GM19438 (cell line): ENCODE results near the gene NKX1-2.

ENCODE experiments used
- ATAC-seq: cut with Tn5 transposase; IDR thresholded peaks from one replicate; pipeline ENCODE4 v1.9.1; 2021; ENCODE audit warnings: low read depth; ENCODE audit not compliant: unreplicated experiment

NKX1-2 gene

GRCh38 chr10:124450012-124450782 is at the start of gene NKX1-2:
NKX1-2 (minus strand) TSS chr10:124450035; CDS start chr10:124449943, 92 bp downstream.
- ATAC-seq: no peak

GRCh38 chr10:124498056-124498455 is 48.2 kb upstream of the NKX1-2 start:
- no peak for ATAC-seq

- ATAC-seq: no peak
Measured at GRCh38 chr10:124497196-124497881, 47.5 kb upstream of the NKX1-2 start.

GRCh38 chr10:124496620-124497019 is 46.8 kb upstream of the NKX1-2 start:
- ATAC-seq: no peak

GRCh38 chr10:124496150-124496549 is 46.3 kb upstream of the NKX1-2 start:
- ATAC-seq: no peak

- no peak for ATAC-seq
Measured at GRCh38 chr10:124495725-124496124, 45.9 kb upstream of the NKX1-2 start.

- no peak for ATAC-seq
Measured at GRCh38 chr10:124495162-124495561, 45.3 kb upstream of the NKX1-2 start.

GRCh38 chr10:124494046-124494807 is 44.4 kb upstream of the NKX1-2 start:
- ATAC-seq: no peak

GRCh38 chr10:124493214-124493882 is 43.5 kb upstream of the NKX1-2 start:
- no peak for ATAC-seq

- no peak for ATAC-seq
Measured at GRCh38 chr10:124492266-124492665, 42.4 kb upstream of the NKX1-2 start.

GRCh38 chr10:124491105-124491504 is 41.3 kb upstream of the NKX1-2 start:
- no peak for ATAC-seq

- no peak for ATAC-seq
Measured at GRCh38 chr10:124486635-124487034, 36.8 kb upstream of the NKX1-2 start.

GRCh38 chr10:124484661-124485060 is 34.8 kb upstream of the NKX1-2 start:
- no peak for ATAC-seq

GRCh38 chr10:124484031-124484430 is 34.2 kb upstream of the NKX1-2 start:
- ATAC-seq: no peak

GRCh38 chr10:124482876-124483275 is 33.0 kb upstream of the NKX1-2 start:
- no peak for ATAC-seq

- ATAC-seq: no peak
Measured at GRCh38 chr10:124482236-124482800, 32.5 kb upstream of the NKX1-2 start.

GRCh38 chr10:124481717-124482116 is 31.9 kb upstream of the NKX1-2 start:
- no peak for ATAC-seq

GRCh38 chr10:124480860-124481259 is 31.0 kb upstream of the NKX1-2 start:
- no peak for ATAC-seq

GRCh38 chr10:124478515-124478914 is 28.7 kb upstream of the NKX1-2 start:
- no peak for ATAC-seq

GRCh38 chr10:124477614-124478363 is 28.0 kb upstream of the NKX1-2 start:
- ATAC-seq: no peak
